ENCODE results near the gene OR51E1.

GRCh38 chr11:4626207-4627099 lies 17.3 kb upstream of the OR51E1 start:
- peak; percentile 80 for TF ChIP-seq CTCF (IDR thresholded peaks at IDR 0.05; ENCODE audit: low read depth, low read length, poor library complexity, severe bottlenecking)
- TF ChIP-seq EZH2phosphoT487 (IDR thresholded peaks at IDR 0.05; ENCODE audit: borderline replicate concordance, low read length): no peak

All from DOHH2 (cell line).